Pancreas (tissue), 10 donors: ENCODE data around the gene CSRNP3. TPM values are rescaled to one million over a fixed set of nuclear protein-coding genes. Genes with fewer than 3 reads are reported as not detected.

Source experiments
- ATAC-seq, 4 donors: fragments of 200-7000 bp; cut with Tn5 transposase; one replicate each; pipeline versions ENCODE4 v1.8.0 to v1.9.1; 2020; ENCODE audit warnings: mild to moderate bottlenecking in 4 of 4, moderate library complexity in 4 of 4
- DNase-seq, 6 donors: peaks; one replicate each; pipeline ENCODE4 v3.0.0-alpha.2; 2020
- FAIRE-seq: peaks from 2 replicates; lab custom pipeline; 2012; peaks lifted over from hg19 to GRCh38; lab: Jason Lieb, UNC
- H3K27ac ChIP-seq, 4 donors: fragments of 200-600 bp; sonication (generic); 1 replicate in 3 of 4; 2 replicates in 1 of 4; pipeline versions ENCODE4 v1.5.0 to v1.8.0; 2020
- H3K27me3 ChIP-seq, 4 donors: fragments of 200-600 bp; one replicate each; pipeline ENCODE4 v1.8.0; 2021
- H3K36me3 ChIP-seq, 3 donors: fragments of 200-600 bp; sonication (generic) in 1 of 3; one replicate each; pipeline versions ENCODE4 v1.5.0 to v1.8.0; 2020 to 2021
- H3K4me1 ChIP-seq, 3 donors: fragments of 200-600 bp; one replicate each; pipeline ENCODE4 v1.8.0; 2021
- H3K4me3 ChIP-seq, 4 donors: fragments of 200-600 bp; sonication (generic) in 2 of 4; one replicate each; pipeline versions ENCODE4 v1.5.0 to v1.8.0; 2020 to 2021
- H3K9me3 ChIP-seq, 4 donors: fragments of 200-600 bp; one replicate each; pipeline ENCODE4 v1.8.0; 2021
- WGBS, 2 donors: extraction: QIAGEN DNeasy Blood & Tissue Kit; methylation state at CpG; one replicate each; pipeline ENCODE4 v1.1.7; 2013; 5-methylcytosine and 5-hydroxymethylcytosine counted together
- intact Hi-C, 3 donors: fragments of 100-400 bp; cut with DNase I; formaldehyde crosslinking; loops; one replicate each; pipeline versions ENCODE4 v1.11.1 to v1.14.2; 2022
- polyA plus RNA-seq, 2 donors: library from polyadenylated mRNA; stranded (reverse); fragments of 200-250 nt; gene quantifications; one replicate each; pipeline ENCODE4 v1.2.3, GENCODE V29; 2013
- total RNA-seq, 6 donors: library from RNA; stranded (reverse); fragmentation: NEBNext Ultra II Directional in 4 of 6; extraction: Animal tissue kit (Norgen Biotek cat#: 25700) in 4 of 6; gene quantifications; one replicate each; pipeline versions ENCODE4 v1.2.1 to v1.2.4, GENCODE V29; 2021 to 2023
- TF ChIP-seq, protein P1 (sequence below), 4 donors: fragments of 200-600 bp; sonication (generic) in 3 of 4; IDR thresholded peaks; one replicate each; pipeline versions ENCODE4 v1.5.0 to v1.8.0; 2021; ENCODE audit warnings: antibody characterized with exemption in 4 of 4
- donor health status: healthy with polysubstance abuse.
- donor health status: DM: no; HTN: no; CAD: no; lungs with moderate emphysema.
- donor health status: DM: no; HTN: no; CAD: no.
- donor health status: control.
- donor health status: control.
- donor health status: Bipolar disorder and iron deficiency.
- donor health status: DM: yes; HTN: yes; CAD: no.
- donor health status: DM: no; HTN: no; CAD: no.
- donor health status: DM: no; HTN: no; CAD: no.
- donor health status: DM: yes; HTN: yes; CAD: no.

Gene CSRNP3
- total and polyA plus RNA-seq, 8 donors, result 0.91 to 4.8 (median 3.1) TPM

DNA sequence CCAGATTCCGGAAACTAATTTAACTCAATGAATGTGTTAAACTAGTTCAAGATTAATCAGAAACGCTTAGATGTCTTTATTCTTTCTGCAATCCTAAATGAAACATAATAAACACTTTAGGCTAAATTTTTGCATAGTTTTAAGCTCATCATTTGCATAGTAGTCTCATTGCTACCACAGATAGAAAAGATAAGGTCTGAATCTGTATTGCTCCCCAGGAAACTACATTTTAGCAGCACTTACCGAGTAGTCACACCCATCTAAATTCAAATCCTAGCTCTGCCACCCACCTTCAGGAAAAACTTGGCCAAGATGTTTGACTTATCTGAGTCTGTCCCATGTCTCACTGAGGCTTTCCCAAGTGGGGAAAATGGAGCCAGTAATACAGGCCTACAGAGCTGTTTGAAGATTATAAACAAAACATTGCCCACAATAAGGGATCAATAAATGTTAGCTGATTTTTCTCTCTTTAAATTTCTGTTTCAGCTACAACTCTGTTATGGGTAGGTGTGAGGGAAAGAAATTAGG, 237.5 kb downstream of the CSRNP3 start:
- no peaks in the 10 kb centered on the region for H3K27me3 ChIP-seq
- H3K27ac ChIP-seq, result no peak overlapping the region
- no peak for FAIRE-seq
- no peaks in the 10 kb centered on the region for H3K9me3 ChIP-seq
- WGBS, 2 donors, result 76 to 84% methylated on average over 3 of the region's 3 CpGs
- intact Hi-C loops, result no loop called here
- H3K4me3 ChIP-seq, result no peak overlapping the region
- TF ChIP-seq, protein P1, sequence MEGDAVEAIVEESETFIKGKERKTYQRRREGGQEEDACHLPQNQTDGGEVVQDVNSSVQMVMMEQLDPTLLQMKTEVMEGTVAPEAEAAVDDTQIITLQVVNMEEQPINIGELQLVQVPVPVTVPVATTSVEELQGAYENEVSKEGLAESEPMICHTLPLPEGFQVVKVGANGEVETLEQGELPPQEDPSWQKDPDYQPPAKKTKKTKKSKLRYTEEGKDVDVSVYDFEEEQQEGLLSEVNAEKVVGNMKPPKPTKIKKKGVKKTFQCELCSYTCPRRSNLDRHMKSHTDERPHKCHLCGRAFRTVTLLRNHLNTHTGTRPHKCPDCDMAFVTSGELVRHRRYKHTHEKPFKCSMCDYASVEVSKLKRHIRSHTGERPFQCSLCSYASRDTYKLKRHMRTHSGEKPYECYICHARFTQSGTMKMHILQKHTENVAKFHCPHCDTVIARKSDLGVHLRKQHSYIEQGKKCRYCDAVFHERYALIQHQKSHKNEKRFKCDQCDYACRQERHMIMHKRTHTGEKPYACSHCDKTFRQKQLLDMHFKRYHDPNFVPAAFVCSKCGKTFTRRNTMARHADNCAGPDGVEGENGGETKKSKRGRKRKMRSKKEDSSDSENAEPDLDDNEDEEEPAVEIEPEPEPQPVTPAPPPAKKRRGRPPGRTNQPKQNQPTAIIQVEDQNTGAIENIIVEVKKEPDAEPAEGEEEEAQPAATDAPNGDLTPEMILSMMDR (IDR thresholded peaks at IDR 0.05), result no peak
- ATAC-seq, result no peak
- DNase-seq, result no peak
- no peaks in the 10 kb centered on the region for H3K36me3 ChIP-seq
- no peaks in the 10 kb centered on the region for H3K4me1 ChIP-seq

DNA sequence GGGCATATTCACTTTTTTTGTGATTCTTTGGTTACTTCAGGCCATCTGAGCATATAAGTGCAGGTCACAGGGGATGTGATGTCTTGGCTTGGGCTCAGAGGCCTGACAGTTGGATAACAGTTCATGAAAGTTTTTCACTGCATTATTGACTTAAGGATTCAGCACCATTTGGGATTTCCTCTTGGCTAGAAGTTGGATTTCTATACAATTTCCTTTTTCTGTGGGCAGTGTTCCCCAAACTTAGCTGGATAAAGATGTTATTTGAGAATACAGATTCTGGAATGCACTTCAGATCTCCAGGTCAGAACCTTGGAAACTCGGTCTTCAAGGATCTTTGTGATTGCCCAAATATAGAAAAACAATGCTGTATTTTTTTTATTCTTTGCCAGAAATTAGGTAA, 246.6 kb downstream of the CSRNP3 start:
- intact Hi-C loops, result no loop called here
- Histone ChIP-seq H3K9me3 (no peaks in the 10 kb centered on the region), H3K4me1 (no peaks in the 10 kb centered on the region), H3K4me3 (no peak overlapping the region), H3K27me3 (no peaks in the 10 kb centered on the region), H3K27ac (no peak overlapping the region), H3K36me3 (no peaks in the 10 kb centered on the region)
- FAIRE-seq, result no peak
- no peak for ATAC-seq
- WGBS, 2 donors, result 62 to 83% methylated on average over 1 of the region's 1 CpG
- no peak for DNase-seq
- TF ChIP-seq, protein P1 (IDR thresholded peaks at IDR 0.05), result no peak

DNA sequence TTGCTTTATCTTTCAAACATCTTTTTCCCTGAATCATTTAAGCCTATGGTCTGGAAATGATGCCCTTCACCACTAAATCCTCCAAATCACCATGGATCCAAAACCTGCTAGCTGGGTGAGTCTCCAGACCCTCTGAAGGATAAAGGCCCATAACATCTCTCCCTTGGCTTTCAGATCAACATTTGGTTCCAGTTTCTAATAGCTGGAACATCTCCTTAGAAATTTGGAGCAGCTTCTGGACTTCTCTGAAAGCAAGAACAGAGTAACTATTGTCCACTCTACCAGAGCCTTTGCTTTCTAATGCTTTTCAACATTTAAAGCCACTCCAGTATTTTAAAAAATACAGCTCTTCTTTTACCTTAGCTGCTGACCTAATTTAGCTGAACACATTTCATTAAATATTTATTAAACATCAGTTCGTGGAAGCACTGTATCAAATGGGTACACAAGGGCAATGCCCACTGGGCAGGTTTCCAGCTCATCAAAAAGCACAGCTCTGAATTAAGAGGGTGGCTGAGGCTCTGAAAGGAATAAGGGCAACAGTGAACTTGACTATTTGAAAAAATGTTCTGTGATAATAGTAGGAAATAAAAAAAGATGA, 249.2 kb downstream of the CSRNP3 start:
- H3K4me1 ChIP-seq, result no peaks in the 10 kb centered on the region
- no peaks in the 10 kb centered on the region for H3K9me3 ChIP-seq
- H3K27ac ChIP-seq, result no peak overlapping the region
- TF ChIP-seq, protein P1 (IDR thresholded peaks at IDR 0.05), result no peak
- no peak for DNase-seq
- H3K4me3 ChIP-seq, result no peak overlapping the region
- 10 to 11% methylated on average over 1 of the region's 1 CpG for WGBS, 2 donors
- intact Hi-C loops, result no loop called here
- no peaks in the 10 kb centered on the region for H3K36me3 ChIP-seq
- no peaks in the 10 kb centered on the region for H3K27me3 ChIP-seq
- ATAC-seq, result no peak
- FAIRE-seq, result no peak

DNA sequence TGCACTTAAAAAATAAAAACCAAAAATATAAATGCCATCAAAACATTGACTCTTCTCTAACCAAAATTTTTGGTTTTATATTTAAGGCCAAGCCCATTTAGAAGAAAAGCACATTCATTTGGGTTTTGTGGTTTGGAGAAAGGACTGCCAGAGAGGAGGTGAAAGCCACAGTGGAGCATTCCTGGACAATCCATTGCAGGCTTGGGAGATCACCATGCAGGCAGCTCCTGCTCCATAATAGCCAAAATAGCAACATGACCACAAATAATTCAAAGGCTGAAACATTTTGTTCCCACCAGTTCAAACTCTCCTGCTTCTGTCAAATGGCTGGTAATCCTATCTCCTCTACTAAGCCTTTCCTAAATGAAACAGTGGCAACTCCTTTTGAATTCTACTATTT, 251.0 kb downstream of the CSRNP3 start:
- TF ChIP-seq, protein P1 (IDR thresholded peaks at IDR 0.05), result no peak
- no peaks in the 10 kb centered on the region for H3K4me1 ChIP-seq
- H3K9me3 ChIP-seq, result no peaks in the 10 kb centered on the region
- no peak overlapping the region for H3K27ac ChIP-seq
- intact Hi-C loops, result no loop called here
- H3K4me3 ChIP-seq, result no peak overlapping the region
- no peaks in the 10 kb centered on the region for H3K27me3 ChIP-seq
- no peak for ATAC-seq
- no peaks in the 10 kb centered on the region for H3K36me3 ChIP-seq
- no peak for FAIRE-seq
- DNase-seq, result no peak

DNA sequence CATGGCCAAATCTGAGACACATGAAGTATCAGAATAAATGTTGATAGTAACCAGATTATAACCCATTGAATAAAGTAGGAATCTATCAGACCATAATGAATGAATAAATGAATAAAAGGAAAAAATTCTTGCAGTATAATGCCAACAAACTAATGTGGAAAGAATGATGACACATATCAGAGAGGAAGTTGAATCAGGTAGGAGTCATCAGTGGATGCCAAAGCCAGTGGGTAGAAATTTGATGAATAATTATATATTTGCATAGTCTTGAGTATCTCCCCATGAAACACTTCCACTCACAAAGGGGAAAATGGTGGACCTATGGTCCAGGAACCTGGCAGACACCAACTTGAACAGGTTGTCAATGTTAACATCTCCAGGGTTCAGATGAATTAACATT, 255.9 kb downstream of the CSRNP3 start:
- TF ChIP-seq, protein P1 (IDR thresholded peaks at IDR 0.05), result no peak
- Histone ChIP-seq H3K4me3 (no peak overlapping the region), H3K27ac (no peak overlapping the region), H3K4me1 (no peaks in the 10 kb centered on the region), H3K27me3 (no peaks in the 10 kb centered on the region), H3K36me3 (no peaks in the 10 kb centered on the region), H3K9me3 (no peaks in the 10 kb centered on the region)
- DNase-seq, result no peak
- no peak for ATAC-seq
- intact Hi-C loops, result no loop called here
- no peak for FAIRE-seq
